DOHH2 (cell line): ENCODE data around the gene STK11.

Experiments
- CTCF ChIP-seq: fragments of 200-600 bp; sonication (generic); IDR thresholded peaks from one replicate; pipeline ENCODE4 v1.5.1; 2014; ENCODE audit warnings: antibody characterized with exemption, mild to moderate bottlenecking, low read depth, low read length; ENCODE audit not compliant: poor library complexity, severe bottlenecking
- EZH2phosphoT487 ChIP-seq: fragments of 200-600 bp; sonication (generic); IDR thresholded peaks from 2 replicates; pipeline ENCODE4 v1.6.1; 2017; ENCODE audit warnings: borderline replicate concordance, mild to moderate bottlenecking, antibody characterized with exemption, low read length, moderate library complexity, mixed read lengths

GRCh38 chr19:1262623-1263123 lies 57.1 kb downstream of the STK11 start:
- no peak for TF ChIP-seq CTCF
- TF ChIP-seq EZH2phosphoT487 = no peak
